OCI-LY1 (cell line): ENCODE data around the gene COLEC12.

ENCODE experiments used
- H2AFZ ChIP-seq: fragments of 200-600 bp; sonication (generic), shearing (Covaris generic); 2 replicates; pipeline ENCODE4 v1.6.0; 2014; ENCODE audit warnings: antibody characterized with exemption, mild to moderate bottlenecking, low read length
- H3F3A ChIP-seq: fragments of 200-600 bp; sonication (generic), shearing (Covaris generic); 2 replicates; pipeline ENCODE4 v1.6.0; 2014; ENCODE audit warnings: mild to moderate bottlenecking, antibody characterized with exemption, low read length, moderate library complexity; ENCODE audit not compliant: insufficient read depth
- H3K27ac ChIP-seq: fragments of 200-600 bp; sonication (generic); 2 replicates; pipeline ENCODE4 v1.5.1; 2014; ENCODE audit warnings: low read length, mixed run types, mild to moderate bottlenecking, low read depth; ENCODE audit not compliant: poor library complexity, severe bottlenecking
- H3K27me3 ChIP-seq: fragments of 200-600 bp; sonication (generic); 2 replicates; pipeline ENCODE4 v1.6.0; 2014; ENCODE audit warnings: antibody characterized with exemption, mild to moderate bottlenecking, low read length, moderate library complexity; ENCODE audit not compliant: insufficient read depth
- H3K36me3 ChIP-seq: fragments of 200-600 bp; sonication (generic); 2 replicates; pipeline ENCODE4 v1.6.1; 2014; ENCODE audit warnings: mild to moderate bottlenecking, antibody characterized with exemption, low read length, moderate library complexity, mixed read lengths; ENCODE audit not compliant: insufficient read depth
- H3K4me1 ChIP-seq: fragments of 200-600 bp; sonication (generic); 2 replicates; pipeline ENCODE4 v1.5.1; 2014; ENCODE audit warnings: mild to moderate bottlenecking, low read length, moderate library complexity; ENCODE audit not compliant: insufficient read depth, severe bottlenecking
- H3K4me2 ChIP-seq: fragments of 200-600 bp; sonication (generic), shearing (Covaris generic); 2 replicates; pipeline ENCODE4 v1.6.1; 2014; ENCODE audit warnings: low read length
- H3K4me3 ChIP-seq: fragments of 200-600 bp; sonication (generic); 2 replicates; pipeline ENCODE4 v1.5.1; 2014; ENCODE audit warnings: low read length, low read depth, mild to moderate bottlenecking, mixed read lengths; ENCODE audit not compliant: poor library complexity, severe bottlenecking
- H3K79me2 ChIP-seq: fragments of 200-600 bp; shearing (Covaris generic); 2 replicates; pipeline ENCODE4 v1.6.1; 2016; ENCODE audit warnings: mixed run types, low read length, mixed read lengths; ENCODE audit not compliant: insufficient read depth
- H3K9ac ChIP-seq: fragments of 200-600 bp; sonication (generic), shearing (Covaris generic); 2 replicates; pipeline ENCODE4 v1.6.1; 2014; ENCODE audit warnings: mild to moderate bottlenecking, low read length, mixed read lengths
- H3K9me2 ChIP-seq: fragments of 200-600 bp; sonication (generic), shearing (Covaris generic); 2 replicates; pipeline ENCODE4 v1.6.1; 2014; ENCODE audit warnings: low read depth, mild to moderate bottlenecking, low read length, mixed read lengths
- H3K9me3 ChIP-seq: fragments of 200-600 bp; shearing (Covaris generic); 2 replicates; pipeline ENCODE4 v1.6.1; 2014; ENCODE audit warnings: low read length, mixed read lengths
- H4K20me1 ChIP-seq: fragments of 200-600 bp; sonication (generic), shearing (Covaris generic); 2 replicates; pipeline ENCODE4 v1.6.0; 2016; ENCODE audit warnings: mild to moderate bottlenecking, low read length; ENCODE audit not compliant: insufficient read depth
- CTCF ChIP-seq: fragments of 200-600 bp; sonication (generic), shearing (Covaris generic); IDR thresholded peaks from 2 replicates; pipeline ENCODE4 v1.5.1; 2017; ENCODE audit warnings: mild to moderate bottlenecking, antibody characterized with exemption, low read length, moderate library complexity, mixed read lengths
- EZH2 ChIP-seq: fragments of 200-600 bp; sonication (generic), shearing (Covaris generic); IDR thresholded peaks from 2 replicates; pipeline ENCODE4 v1.8.0; 2017; ENCODE audit warnings: borderline replicate concordance, mixed run types, mild to moderate bottlenecking, antibody characterized with exemption, low read length, moderate library complexity, mixed read lengths

COLEC12 gene

GRCh38 chr18:448116-448790 lies 52.2 kb downstream of the COLEC12 start:
- H3K36me3 ChIP-seq: no peaks in the 10 kb centered on the region
- no peak overlapping the region for H3K4me2 ChIP-seq
- no peaks in the 10 kb centered on the region for H3K9me2 ChIP-seq
- H3K9me3 ChIP-seq: no peaks in the 10 kb centered on the region
- TF ChIP-seq CTCF (no peak), EZH2 (no peak)
- no peaks in the 10 kb centered on the region for H3K27me3 ChIP-seq
- H3K9ac ChIP-seq: no peak overlapping the region
- no peak overlapping the region for H3K4me3 ChIP-seq
- H4K20me1 ChIP-seq: no peaks in the 10 kb centered on the region
- no peaks in the 10 kb centered on the region for H3K4me1 ChIP-seq
- H3F3A ChIP-seq: no peaks in the 10 kb centered on the region
- H3K27ac ChIP-seq: no peak overlapping the region
- no peaks in the 10 kb centered on the region for H3K79me2 ChIP-seq
- H2AFZ ChIP-seq: no peak overlapping the region

DNA sequence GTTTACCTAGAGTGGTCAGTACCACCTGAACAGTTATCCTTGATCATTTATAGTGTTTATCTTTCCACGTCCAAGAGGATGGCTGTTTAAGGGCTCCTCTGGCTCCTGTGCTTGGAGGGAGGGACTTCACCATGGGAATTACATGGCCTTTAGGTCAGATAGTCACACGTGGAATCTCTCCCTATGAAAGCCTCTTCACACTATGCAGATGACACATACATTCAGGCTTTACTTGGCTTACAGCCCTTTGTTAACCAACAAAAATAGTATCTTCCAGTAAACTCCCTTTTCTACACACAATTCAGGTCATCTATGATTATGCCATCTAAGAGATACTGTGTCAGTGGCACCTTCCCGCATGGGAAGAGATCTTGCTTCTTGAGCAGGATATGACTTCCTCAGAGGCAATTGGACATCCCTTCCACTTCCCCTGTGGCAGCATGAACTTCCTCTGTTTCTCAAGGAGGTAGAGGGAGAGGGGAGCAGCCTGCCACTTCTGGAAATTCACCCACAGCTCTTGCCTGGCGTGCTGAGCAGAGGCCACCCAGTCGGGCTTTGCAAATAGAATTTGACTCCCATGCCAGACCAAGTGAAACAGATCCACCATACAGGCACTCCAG lies 53.5 kb downstream of the COLEC12 start:
- no peaks in the 10 kb centered on the region for H3K36me3 ChIP-seq
- no peak for TF ChIP-seq CTCF
- no peak for TF ChIP-seq EZH2
- H3K9me2 ChIP-seq: no peaks in the 10 kb centered on the region
- no peaks in the 10 kb centered on the region for H3K27me3 ChIP-seq
- H3K4me2 ChIP-seq: no peak overlapping the region
- H3K79me2 ChIP-seq: no peaks in the 10 kb centered on the region
- no peak overlapping the region for H3K4me3 ChIP-seq
- no peaks in the 10 kb centered on the region for H4K20me1 ChIP-seq
- no peak overlapping the region for H3K9ac ChIP-seq
- no peaks in the 10 kb centered on the region for H3F3A ChIP-seq
- H3K4me1 ChIP-seq: no peaks in the 10 kb centered on the region
- no peaks in the 10 kb centered on the region for H3K9me3 ChIP-seq
- H2AFZ ChIP-seq: no peak overlapping the region
- H3K27ac ChIP-seq: no peak overlapping the region

DNA sequence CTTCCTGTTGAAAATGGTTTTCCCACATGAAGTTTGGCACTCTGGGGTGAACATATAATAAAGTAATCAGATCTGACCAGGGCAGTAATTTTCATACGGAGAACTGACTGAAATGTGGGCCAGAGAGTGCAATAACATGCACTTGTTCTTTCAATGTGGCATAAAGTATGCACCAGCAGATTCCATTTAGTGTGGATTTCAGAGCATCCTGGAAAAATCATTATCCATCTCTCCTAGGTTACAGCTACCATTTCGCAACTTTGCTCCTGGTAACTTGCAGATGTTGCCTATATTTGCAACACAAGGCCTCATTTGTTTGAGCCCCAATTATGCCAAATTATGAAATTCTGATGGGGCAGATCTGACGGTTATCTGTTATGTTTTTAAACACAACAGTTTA lies 55.4 kb downstream of the COLEC12 start:
- Histone ChIP-seq H3K9ac (no peak overlapping the region), H3K4me1 (no peaks in the 10 kb centered on the region), H3K27me3 (no peaks in the 10 kb centered on the region), H3K4me2 (no peak overlapping the region), H3K9me2 (no peaks in the 10 kb centered on the region), H3K79me2 (no peaks in the 10 kb centered on the region), H3K9me3 (no peaks in the 10 kb centered on the region), H3K36me3 (no peaks in the 10 kb centered on the region), H2AFZ (no peak overlapping the region), H3K4me3 (no peak overlapping the region), H3K27ac (no peak overlapping the region), H4K20me1 (no peaks in the 10 kb centered on the region), H3F3A (no peaks in the 10 kb centered on the region)
- TF ChIP-seq EZH2 (no peak), CTCF (no peak)
